HepG2 (cell line): Measurements from ENCODE around the gene EFNA3.

Source experiments
- CTCF ChIP-seq: sonication (generic); formaldehyde crosslinking; IDR thresholded peaks from 2 replicates; pipeline ENCODE4 v1.5.0; 2020; ENCODE audit warnings: mild to moderate bottlenecking, missing genetic modification reagents, moderate library complexity
- ESRRA ChIP-seq: sonication (generic); formaldehyde crosslinking; IDR thresholded peaks from 2 replicates; pipeline ENCODE4 v1.5.1; 2020; ENCODE audit warnings: mild to moderate bottlenecking, low read depth, missing genetic modification reagents
- EZH2 ChIP-seq: conservative IDR thresholded peaks from 2 replicates; pipeline ENCODE4 v1.6.1; 2012; ENCODE audit warnings: mild to moderate bottlenecking, low read depth, low read length, moderate library complexity
- KLF16 ChIP-seq, 2 experiments: sonication (generic) in 1 of 2; formaldehyde crosslinking in 1 of 2; IDR thresholded peaks; 2 replicates each; pipeline versions ENCODE4 v1.6.1 to v1.8.0; 2016 to 2023; ENCODE audit warnings: missing genetic modification reagents in 2 of 2, missing compliant biosample characterization in 1 of 2
- MAF1 ChIP-seq: sonication (generic); formaldehyde crosslinking; IDR thresholded peaks from 2 replicates; pipeline ENCODE4 v1.5.0; 2020; ENCODE audit warnings: missing genetic modification reagents, borderline replicate concordance
- MEIS2 ChIP-seq: sonication (generic); formaldehyde crosslinking; IDR thresholded peaks from 2 replicates; pipeline ENCODE4 v1.9.0; 2021; ENCODE audit warnings: mild to moderate bottlenecking, missing genetic modification reagents
- POLR2AphosphoS5 ChIP-seq: IDR thresholded peaks from 2 replicates; pipeline ENCODE4 v1.6.1; 2012; ENCODE audit warnings: low read depth, low read length
- RARA ChIP-seq: IDR thresholded peaks from 2 replicates; pipeline ENCODE4 v1.6.1; 2016; ENCODE audit warnings: missing genetic modification reagents, missing compliant biosample characterization
- RFX5 ChIP-seq: IDR thresholded peaks from 2 replicates; pipeline ENCODE4 v1.6.1; 2011; ENCODE audit warnings: low read depth, low read length, improper control_type of control experiment
- SP4 ChIP-seq: sonication (generic); formaldehyde crosslinking; IDR thresholded peaks from 2 replicates; pipeline ENCODE4 v1.8.1; 2023; ENCODE audit warnings: mild to moderate bottlenecking, missing genetic modification reagents
- TCF12 ChIP-seq, 2 experiments: fragments of 450-650 bp in 1 of 2; sonication (generic) in 1 of 2; formaldehyde crosslinking in 1 of 2; IDR thresholded peaks; 2 replicates each; pipeline versions ENCODE4 v1.6.1 to v1.8.0; 2017 to 2022; ENCODE audit warnings: antibody characterized with exemption in 1 of 2, mild to moderate bottlenecking in 1 of 2, missing genetic modification reagents in 1 of 2, moderate library complexity in 1 of 2
- YY1 ChIP-seq: IDR thresholded peaks from 2 replicates; pipeline ENCODE4 v1.6.1; 2011; ENCODE audit warnings: low read length, low read depth, moderate library complexity, mild to moderate bottlenecking; ENCODE audit not compliant: insufficient read depth, insufficient replicate concordance
- ZNF24 ChIP-seq: fragments of 450-650 bp; IDR thresholded peaks from 2 replicates; pipeline ENCODE4 v1.6.1; 2017; ENCODE audit warnings: antibody characterized with exemption, mild to moderate bottlenecking
- TF ChIP-seq, protein P1 (sequence below), 2 experiments: fragments of 450-650 bp in 1 of 2; sonication (generic) in 1 of 2; formaldehyde crosslinking; IDR thresholded peaks; 2 replicates each; pipeline versions ENCODE4 v1.5.0 to v1.8.0; 2020 to 2022; ENCODE audit warnings: mild to moderate bottlenecking in 1 of 2, missing genetic modification reagents in 1 of 2

DNA sequence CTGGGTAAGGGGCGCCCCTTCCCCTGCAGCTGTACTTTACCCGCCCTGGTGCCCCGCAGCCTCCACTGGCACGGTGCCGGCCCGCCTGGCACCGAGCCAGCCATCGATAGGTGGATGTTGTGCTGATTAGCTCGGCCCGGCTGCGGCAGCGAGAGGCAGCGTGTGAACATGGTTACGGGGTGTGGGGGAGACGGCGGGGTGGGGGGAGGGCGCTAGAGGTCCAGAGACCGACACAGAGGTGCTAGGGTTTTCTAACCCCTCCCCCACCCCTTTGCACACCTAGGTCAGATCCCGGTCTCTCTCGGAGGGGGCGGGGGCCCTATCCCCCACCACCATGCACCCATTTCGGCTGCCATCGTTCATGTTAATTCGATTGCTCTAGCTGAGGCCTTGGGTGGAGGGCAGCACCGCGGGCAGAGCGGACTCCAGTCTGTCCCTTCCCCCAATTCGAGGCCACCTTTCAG lies 8.4 kb upstream of the EFNA3 start:
- TF ChIP-seq ZNF24 (no peak), RARA (CRISPR knock-in tag) (no peak), YY1 (no peak), SP4 (no peak), KLF16 (CRISPR knock-in tag; IDR thresholded peaks at IDR 0.05) (no peak), EZH2 (no peak), POLR2AphosphoS5 (no peak), RFX5 (no peak), CTCF (CRISPR knock-in tag) (no peak), MEIS2 (CRISPR knock-in tag) (no peak), TCF12 (IDR thresholded peaks at IDR 0.05) (no peak), TCF12 (CRISPR knock-in tag; IDR thresholded peaks at IDR 0.05) (no peak), ESRRA (CRISPR knock-in tag) (no peak), MAF1 (CRISPR knock-in tag) (no peak)
- TF ChIP-seq, protein P1, sequence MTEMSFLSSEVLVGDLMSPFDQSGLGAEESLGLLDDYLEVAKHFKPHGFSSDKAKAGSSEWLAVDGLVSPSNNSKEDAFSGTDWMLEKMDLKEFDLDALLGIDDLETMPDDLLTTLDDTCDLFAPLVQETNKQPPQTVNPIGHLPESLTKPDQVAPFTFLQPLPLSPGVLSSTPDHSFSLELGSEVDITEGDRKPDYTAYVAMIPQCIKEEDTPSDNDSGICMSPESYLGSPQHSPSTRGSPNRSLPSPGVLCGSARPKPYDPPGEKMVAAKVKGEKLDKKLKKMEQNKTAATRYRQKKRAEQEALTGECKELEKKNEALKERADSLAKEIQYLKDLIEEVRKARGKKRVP (CRISPR knock-in tag; IDR thresholded peaks at IDR 0.05), result no peak
